Thoracic aorta (tissue), 2 donors: ENCODE data around the gene POLA1. TPM values are rescaled to one million over a fixed set of nuclear protein-coding genes. Genes with fewer than 3 reads are reported as not detected.

Experiments
- ATAC-seq: fragments of 150-250 bp; one replicate; pipeline ENCODE4 v1.8.0; 2017; ENCODE audit warnings: low read depth; ENCODE audit not compliant: insufficient number of reproducible peaks, low FRiP score
- DNase-seq: peaks from one replicate; pipeline ENCODE4 v3.0.0-alpha.2; 2020; ENCODE audit warnings: low spot score
- H3K27ac ChIP-seq, 2 donors: fragments of 200-600 bp; sonication (generic); 1 replicate in 1 of 2; 2 replicates in 1 of 2; pipeline ENCODE4 v1.5.1; 2016; ENCODE audit warnings: mild to moderate bottlenecking in 2 of 2, moderate library complexity in 2 of 2
- H3K27me3 ChIP-seq: fragments of 200-600 bp; sonication (generic); replicated peaks from 2 replicates; pipeline ENCODE4 v1.6.0; 2016; ENCODE audit warnings: mild to moderate bottlenecking; ENCODE audit not compliant: insufficient read depth
- H3K36me3 ChIP-seq: fragments of 200-600 bp; sonication (generic); one replicate; pipeline ENCODE4 v1.5.1; 2016
- H3K4me1 ChIP-seq, 2 donors: fragments of 200-600 bp; sonication (generic); 1 replicate in 1 of 2; 2 replicates in 1 of 2; pipeline versions ENCODE4 v1.5.1 to v1.6.0; 2016; ENCODE audit warnings: low read depth in 2 of 2, mild to moderate bottlenecking in 1 of 2; ENCODE audit not compliant: control insufficient read depth in 1 of 2
- H3K4me3 ChIP-seq: fragments of 200-600 bp; sonication (generic); 2 replicates; pipeline ENCODE4 v1.5.1; 2016; ENCODE audit warnings: mild to moderate bottlenecking
- H3K9me3 ChIP-seq: fragments of 200-600 bp; sonication (generic); 2 replicates; pipeline ENCODE4 v1.5.1; 2016
- total RNA-seq, 2 donors: library from RNA; depleted of rRNA; stranded (reverse); fragments of >200 nt; gene quantifications; one replicate each; pipeline versions ENCODE4 v1.1.0 to v1.2.3, GENCODE V29; 2016
- TF ChIP-seq, protein P1 (sequence below): fragments of 200-600 bp; sonication (generic); IDR thresholded peaks from one replicate; pipeline ENCODE4 v1.5.1; 2019; ENCODE audit warnings: antibody characterized with exemption

Gene POLA1
- total RNA-seq, 2 donors from 2014 or later: 11.6 to 20.6 TPM

DNA sequence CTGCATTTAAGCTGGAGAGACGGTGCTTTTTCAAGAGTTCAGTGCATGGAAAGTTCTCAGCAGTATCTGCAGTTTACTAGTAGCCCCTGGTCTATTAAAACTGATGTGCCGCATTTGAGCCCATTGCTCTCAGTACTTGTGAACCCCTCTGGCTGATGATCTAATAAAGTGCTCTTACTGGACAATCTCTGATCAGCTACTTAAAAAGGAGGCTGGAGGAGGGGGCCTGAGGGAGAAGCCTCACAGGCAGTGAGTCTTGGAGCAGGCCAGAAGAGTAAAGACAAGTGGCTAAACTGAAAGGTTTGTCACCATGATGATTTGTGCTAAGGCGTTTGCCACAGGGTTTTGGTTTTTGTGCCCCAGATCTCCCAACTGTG is 183.6 kb downstream of the POLA1 start:
- no peaks in the 10 kb centered on the region for H3K4me1 ChIP-seq
- H3K9me3 ChIP-seq: no peaks in the 10 kb centered on the region
- TF ChIP-seq, protein P1, sequence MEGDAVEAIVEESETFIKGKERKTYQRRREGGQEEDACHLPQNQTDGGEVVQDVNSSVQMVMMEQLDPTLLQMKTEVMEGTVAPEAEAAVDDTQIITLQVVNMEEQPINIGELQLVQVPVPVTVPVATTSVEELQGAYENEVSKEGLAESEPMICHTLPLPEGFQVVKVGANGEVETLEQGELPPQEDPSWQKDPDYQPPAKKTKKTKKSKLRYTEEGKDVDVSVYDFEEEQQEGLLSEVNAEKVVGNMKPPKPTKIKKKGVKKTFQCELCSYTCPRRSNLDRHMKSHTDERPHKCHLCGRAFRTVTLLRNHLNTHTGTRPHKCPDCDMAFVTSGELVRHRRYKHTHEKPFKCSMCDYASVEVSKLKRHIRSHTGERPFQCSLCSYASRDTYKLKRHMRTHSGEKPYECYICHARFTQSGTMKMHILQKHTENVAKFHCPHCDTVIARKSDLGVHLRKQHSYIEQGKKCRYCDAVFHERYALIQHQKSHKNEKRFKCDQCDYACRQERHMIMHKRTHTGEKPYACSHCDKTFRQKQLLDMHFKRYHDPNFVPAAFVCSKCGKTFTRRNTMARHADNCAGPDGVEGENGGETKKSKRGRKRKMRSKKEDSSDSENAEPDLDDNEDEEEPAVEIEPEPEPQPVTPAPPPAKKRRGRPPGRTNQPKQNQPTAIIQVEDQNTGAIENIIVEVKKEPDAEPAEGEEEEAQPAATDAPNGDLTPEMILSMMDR: no peak
- ATAC-seq (no peak), DNase-seq (no peak)
- no peak overlapping the region for H3K27ac ChIP-seq
- no peaks in the 10 kb centered on the region for H3K36me3 ChIP-seq
- no peak overlapping the region for H3K4me3 ChIP-seq
- no peaks in the 10 kb centered on the region for H3K27me3 ChIP-seq

DNA sequence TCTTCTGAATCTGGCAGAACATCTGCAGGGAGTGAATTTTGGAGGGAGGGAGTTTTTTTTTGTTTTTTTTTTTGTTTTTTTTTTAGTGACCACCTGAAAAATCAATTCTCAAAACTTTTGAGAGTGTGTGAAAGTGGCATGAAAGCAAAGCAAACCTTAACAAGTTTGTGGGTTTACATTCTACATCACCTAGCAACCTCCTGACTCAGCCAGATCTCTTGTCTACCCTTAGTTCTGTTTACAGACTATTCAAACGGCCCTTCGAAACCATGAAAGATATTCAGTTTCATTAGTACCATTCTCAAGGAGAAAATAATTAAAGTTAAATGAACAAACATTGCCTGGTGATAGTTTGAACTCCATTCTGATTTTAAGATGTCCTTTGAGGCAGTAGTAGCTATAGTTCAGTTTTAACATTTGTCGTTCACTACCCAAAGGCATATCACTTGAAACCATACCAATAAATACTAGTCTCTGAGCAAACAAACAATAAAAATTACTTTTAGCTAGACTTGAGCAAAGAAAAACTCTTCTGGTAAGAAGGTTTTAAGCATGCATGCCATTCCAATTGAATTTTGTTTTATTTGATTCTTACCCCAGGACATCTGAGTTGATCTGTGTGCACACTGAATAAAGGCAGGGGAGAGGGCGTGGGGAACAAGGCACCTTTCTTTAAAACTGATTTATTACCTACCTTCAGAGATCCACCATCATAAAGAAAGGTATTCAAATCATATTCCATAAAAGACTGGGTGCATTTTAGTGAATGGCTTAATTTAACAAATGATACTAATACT is 184.3 kb downstream of the POLA1 start:
- H3K27me3 ChIP-seq: no peaks in the 10 kb centered on the region
- no peaks in the 10 kb centered on the region for H3K4me1 ChIP-seq
- ATAC-seq (no peak), DNase-seq (no peak)
- no peaks in the 10 kb centered on the region for H3K9me3 ChIP-seq
- no peak overlapping the region for H3K27ac ChIP-seq
- H3K36me3 ChIP-seq: no peaks in the 10 kb centered on the region
- no peak overlapping the region for H3K4me3 ChIP-seq
- TF ChIP-seq, protein P1: no peak

DNA sequence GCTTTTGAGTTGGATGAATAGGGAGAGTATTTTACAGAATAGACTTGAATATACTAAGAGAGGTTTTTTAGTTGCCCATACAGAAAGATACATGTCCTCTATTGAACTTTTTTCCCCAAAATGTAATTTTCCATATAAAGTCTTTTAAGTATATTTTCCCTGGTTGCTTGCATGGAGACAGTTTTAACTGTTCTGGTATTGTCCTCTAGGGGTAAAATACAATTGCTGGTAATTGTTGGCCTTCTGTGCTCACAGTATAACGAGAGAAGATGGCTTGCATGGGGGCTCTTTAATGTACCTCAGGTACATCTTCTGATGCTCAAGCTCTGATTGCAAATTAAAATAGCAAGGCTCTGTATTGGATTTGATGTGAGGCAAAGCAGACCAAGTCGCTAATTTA is 186.0 kb downstream of the POLA1 start:
- Histone ChIP-seq H3K9me3 (no peaks in the 10 kb centered on the region), H3K36me3 (no peaks in the 10 kb centered on the region), H3K4me3 (no peak overlapping the region), H3K27me3 (no peaks in the 10 kb centered on the region), H3K27ac (no peak overlapping the region), H3K4me1 (no peaks in the 10 kb centered on the region)
- ATAC-seq (no peak), DNase-seq (no peak)
- TF ChIP-seq, protein P1: no peak

DNA sequence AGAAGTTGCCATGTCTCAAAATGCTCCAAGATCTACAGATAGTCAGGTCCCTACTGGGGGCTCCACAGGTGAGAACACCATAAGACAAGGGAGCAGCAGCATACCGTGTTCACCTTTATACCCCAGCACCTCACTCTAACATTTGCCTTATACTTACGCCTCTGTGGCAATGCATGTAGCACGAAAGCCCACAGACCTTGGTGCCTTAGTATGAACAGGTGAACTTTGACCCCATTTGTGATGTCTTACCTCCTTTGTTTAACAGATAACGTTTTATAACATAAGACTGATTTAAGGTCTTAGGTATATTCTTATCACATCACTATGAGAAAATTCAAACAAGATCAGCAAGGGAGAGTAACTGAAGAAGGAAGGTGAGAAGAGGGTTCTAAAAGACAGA is 193.2 kb downstream of the POLA1 start:
- Histone ChIP-seq H3K36me3 (no peaks in the 10 kb centered on the region), H3K27ac (no peak overlapping the region), H3K27me3 (no peaks in the 10 kb centered on the region), H3K9me3 (no peaks in the 10 kb centered on the region), H3K4me3 (no peak overlapping the region), H3K4me1 (no peaks in the 10 kb centered on the region)
- DNase-seq: no peak
- TF ChIP-seq, protein P1: no peak
- ATAC-seq: no peak

DNA sequence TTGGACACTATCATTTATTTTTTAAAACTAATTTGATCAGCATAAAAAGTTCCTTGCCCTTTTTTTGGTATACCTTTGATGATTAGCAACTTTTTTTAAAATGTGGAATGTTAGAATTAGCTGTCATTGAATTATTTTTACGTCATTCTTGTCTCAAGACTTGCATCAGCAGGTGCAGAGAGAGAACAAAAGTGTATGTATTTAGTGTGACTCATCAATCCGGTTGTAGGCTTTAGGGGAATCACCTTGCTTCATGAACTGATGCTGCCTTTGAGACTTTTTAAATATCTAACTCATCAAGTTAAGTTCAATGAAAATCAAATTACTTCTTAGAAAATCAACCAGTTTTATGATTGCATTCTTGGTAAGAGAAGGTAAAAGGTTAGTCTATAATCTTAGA is 197.0 kb downstream of the POLA1 start:
- Histone ChIP-seq H3K9me3 (no peaks in the 10 kb centered on the region), H3K27ac (no peak overlapping the region), H3K27me3 (no peaks in the 10 kb centered on the region), H3K36me3 (no peaks in the 10 kb centered on the region), H3K4me1 (no peaks in the 10 kb centered on the region), H3K4me3 (no peak overlapping the region)
- no peak for DNase-seq
- no peak for ATAC-seq
- TF ChIP-seq, protein P1: no peak
